RWPE2 (cell line): ENCODE measurements around the gene CYP4F12.

Experiments used
- ATAC-seq: fragments of 200-7000 bp; cut with Tn5 transposase; 3 replicates; pipeline ENCODE4 v1.9.1; 2021; ENCODE audit warnings: low read depth
- DNase-seq: peaks from one replicate; pipeline ENCODE4 v3.0.0-alpha.2; 2020; ENCODE audit warnings: low spot score
- H3K27ac ChIP-seq: fragments of 450-650 bp; 2 replicates; pipeline ENCODE4 v1.5.1; 2017; ENCODE audit warnings: mild to moderate bottlenecking; ENCODE audit not compliant: poor library complexity, severe bottlenecking
- H3K27me3 ChIP-seq: fragments of 250-450 bp; sonication (Bioruptor Pico); 2 replicates; pipeline ENCODE4 v1.5.1; 2021; ENCODE audit warnings: mild to moderate bottlenecking, moderate library complexity; ENCODE audit not compliant: insufficient read depth, poor library complexity, severe bottlenecking
- H3K36me3 ChIP-seq: fragments of 250-450 bp; sonication (Bioruptor Pico); 2 replicates; pipeline ENCODE4 v1.5.1; 2020; ENCODE audit warnings: low read depth, mild to moderate bottlenecking, moderate library complexity
- H3K4me1 ChIP-seq: fragments of 250-450 bp; sonication (Bioruptor Pico); 2 replicates; pipeline ENCODE4 v1.5.1; 2021; ENCODE audit warnings: mild to moderate bottlenecking, moderate library complexity; ENCODE audit not compliant: insufficient read depth, poor library complexity, severe bottlenecking
- H3K4me3 ChIP-seq: fragments of 250-450 bp; sonication (Bioruptor Pico); 2 replicates; pipeline ENCODE4 v1.5.1; 2021; ENCODE audit warnings: mild to moderate bottlenecking, moderate library complexity; ENCODE audit not compliant: severe bottlenecking
- H3K9me3 ChIP-seq: fragments of 250-450 bp; sonication (Bioruptor Pico); 2 replicates; pipeline ENCODE4 v1.5.1; 2021; ENCODE audit warnings: mild to moderate bottlenecking, moderate library complexity; ENCODE audit not compliant: severe bottlenecking
- CTCF ChIP-seq: fragments of 450-650 bp; IDR thresholded peaks from one replicate; pipeline ENCODE4 v1.5.1; 2017; ENCODE audit warnings: mild to moderate bottlenecking, moderate library complexity; ENCODE audit not compliant: poor library complexity, severe bottlenecking

The CYP4F12 gene

GRCh38 chr19:15641901-15642491 is 30.9 kb upstream of the CYP4F12 start:
- no peak for ATAC-seq
- peaks cover 3% of the 10 kb centered on the region for H3K4me1 ChIP-seq
- no peak for DNase-seq
- TF ChIP-seq CTCF, result no peak
- no peak overlapping the region for H3K4me3 ChIP-seq
- H3K27me3 ChIP-seq, result no peaks in the 10 kb centered on the region
- H3K36me3 ChIP-seq, result no peaks in the 10 kb centered on the region
- H3K9me3 ChIP-seq, result no peaks in the 10 kb centered on the region
- no peak overlapping the region for H3K27ac ChIP-seq

GRCh38 chr19:15642807-15643206 is 30.1 kb upstream of the CYP4F12 start:
- no peak for TF ChIP-seq CTCF
- no peaks in the 10 kb centered on the region for H3K27me3 ChIP-seq
- H3K27ac ChIP-seq, result no peak overlapping the region
- H3K36me3 ChIP-seq, result no peaks in the 10 kb centered on the region
- H3K4me1 ChIP-seq, result peaks cover 3% of the 10 kb centered on the region
- ATAC-seq, result no peak
- DNase-seq, result no peak
- H3K9me3 ChIP-seq, result no peaks in the 10 kb centered on the region
- no peak overlapping the region for H3K4me3 ChIP-seq

- Histone ChIP-seq H3K27ac (no peak overlapping the region), H3K36me3 (no peaks in the 10 kb centered on the region), H3K4me1 (peaks cover 3% of the 10 kb centered on the region), H3K9me3 (no peaks in the 10 kb centered on the region), H3K4me3 (no peak overlapping the region), H3K27me3 (no peaks in the 10 kb centered on the region)
- TF ChIP-seq CTCF, result no peak
- DNase-seq (no peak), ATAC-seq (no peak)
These were observed 29.5 kb upstream of the CYP4F12 start for GRCh38 chr19:15643387-15643786.

DNA sequence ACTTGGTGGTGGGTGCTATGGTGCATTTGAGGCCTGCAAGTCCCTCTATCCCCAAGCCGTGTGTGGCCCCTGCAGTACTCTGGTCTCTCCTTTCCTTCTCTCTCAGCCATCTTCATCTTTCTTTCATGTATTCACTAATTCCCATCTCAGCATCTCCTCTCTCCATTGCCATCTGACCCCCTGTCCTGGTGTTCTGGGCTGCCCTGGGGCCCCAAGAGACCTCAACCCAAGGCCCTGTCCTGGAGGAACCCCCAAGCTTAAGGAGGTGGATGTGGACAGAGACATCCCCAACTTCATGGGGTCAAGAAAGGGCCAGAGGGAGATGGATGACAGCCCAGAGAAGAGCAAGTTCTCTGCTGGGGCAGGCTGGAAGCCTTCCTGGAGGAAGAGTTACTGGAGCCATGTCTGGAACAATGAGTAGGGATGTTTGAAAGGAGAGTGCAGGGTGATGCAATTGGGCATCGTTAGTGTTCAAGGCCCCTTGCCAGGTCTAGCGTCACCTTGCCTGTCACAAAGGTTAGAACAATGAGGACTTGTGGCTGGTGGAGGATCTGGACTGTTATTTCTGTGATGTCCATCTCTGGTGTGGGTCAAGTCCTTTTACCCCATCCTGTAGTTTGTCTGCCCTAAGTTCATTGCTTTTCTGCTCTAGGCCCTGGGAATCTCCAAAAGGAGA is 28.7 kb upstream of the CYP4F12 start:
- Histone ChIP-seq H3K27ac (no peak overlapping the region), H3K4me1 (peaks cover 3% of the 10 kb centered on the region), H3K27me3 (no peaks in the 10 kb centered on the region), H3K9me3 (no peaks in the 10 kb centered on the region), H3K4me3 (no peak overlapping the region), H3K36me3 (no peaks in the 10 kb centered on the region)
- ATAC-seq (no peak), DNase-seq (no peak)
- no peak for TF ChIP-seq CTCF

DNA sequence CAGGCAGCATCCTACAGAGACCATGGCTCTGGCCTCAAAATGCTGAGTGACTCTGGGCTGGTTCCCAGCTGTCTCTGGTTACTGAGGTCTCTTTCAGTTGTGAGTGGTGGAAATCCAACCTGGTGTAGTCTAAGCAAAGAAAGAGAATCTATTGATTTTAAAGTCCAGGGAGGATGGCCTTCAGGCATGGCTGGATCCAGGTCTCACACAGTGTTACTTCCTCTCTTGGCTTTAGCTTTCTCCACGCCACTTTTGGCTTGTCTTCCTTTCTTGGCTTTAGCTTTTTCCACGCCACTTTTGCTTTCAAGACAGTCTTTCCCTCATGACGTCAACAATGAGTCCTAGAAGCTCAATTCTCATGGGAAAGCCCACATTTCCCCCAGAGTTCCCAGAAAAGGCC is 28.1 kb upstream of the CYP4F12 start:
- no peak overlapping the region for H3K4me3 ChIP-seq
- no peak for TF ChIP-seq CTCF
- H3K4me1 ChIP-seq, result peaks cover 3% of the 10 kb centered on the region
- no peaks in the 10 kb centered on the region for H3K9me3 ChIP-seq
- no peak overlapping the region for H3K27ac ChIP-seq
- DNase-seq (no peak), ATAC-seq (no peak)
- no peaks in the 10 kb centered on the region for H3K36me3 ChIP-seq
- no peaks in the 10 kb centered on the region for H3K27me3 ChIP-seq
